ENCODE measurements around the gene EHMT1.
"Not testable (repeated sequence)": the region's sequence is repeated elsewhere in the genome, so short reads cannot be mapped to it uniquely, and the experiment has no call there.

Gene EHMT1

DNA sequence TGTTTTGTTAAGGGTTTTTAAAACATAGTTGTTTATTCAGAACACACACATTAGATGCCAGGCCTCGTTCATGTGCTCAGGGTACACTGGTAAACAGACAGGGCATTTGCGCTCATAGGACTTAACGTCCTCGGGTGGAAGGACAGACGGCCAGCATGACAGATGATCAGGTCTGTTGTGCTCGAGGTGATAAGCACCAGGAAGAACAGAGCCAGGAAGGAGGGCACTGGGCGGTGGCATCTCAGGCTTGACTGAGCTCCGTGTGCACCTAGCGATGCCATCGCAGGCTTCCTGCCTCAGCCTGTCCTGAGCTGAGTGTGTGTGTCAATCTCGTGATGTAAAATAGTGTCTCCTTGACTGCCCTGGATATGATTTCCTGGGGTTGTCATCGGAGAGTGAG, 96.5 kb downstream of the EHMT1 start:
- no peak for TF ChIP-seq CTCF (IDR thresholded peaks at IDR 0.05; ENCODE audit: low read depth, low read length, missing control alignments)
- no peak for DNase-seq (ENCODE audit: low read depth)
- in situ Hi-C loops (cut with HindIII; ENCODE audit: low sequenced_read_pairs), result no loop called here
- H3K4me3 ChIP-seq (ENCODE audit: low read depth, low read length), result no peak overlapping the region

GRCh38 chr9:137715866-137716693, 97.3 kb downstream of the EHMT1 start:
- H3K4me3 ChIP-seq (ENCODE audit: low read depth, low read length); in situ Hi-C loops (cut with HindIII; ENCODE audit: low sequenced_read_pairs); DNase-seq (ENCODE audit: low read depth): not testable (repeated sequence)

GRCh38 chr9:137716694-137717287, 98.0 kb downstream of the EHMT1 start:
- no peak overlapping the region for H3K4me3 ChIP-seq (ENCODE audit: low read depth, low read length)
- TF ChIP-seq CTCF (IDR thresholded peaks at IDR 0.05; ENCODE audit: low read depth, low read length, missing control alignments), result no peak
- no peak for DNase-seq (ENCODE audit: low read depth)
- in situ Hi-C loops (cut with HindIII; ENCODE audit: low sequenced_read_pairs), result no loop called here

- no peak overlapping the region for H3K4me3 ChIP-seq (ENCODE audit: low read depth, low read length)
- DNase-seq (ENCODE audit: low read depth), result no peak
- in situ Hi-C loops (cut with HindIII; ENCODE audit: low sequenced_read_pairs), result no loop called here
- TF ChIP-seq CTCF (IDR thresholded peaks at IDR 0.05; ENCODE audit: low read depth, low read length, missing control alignments), result no peak
Measured at GRCh38 chr9:137717776-137718327, 99.0 kb downstream of the EHMT1 start.

DNA sequence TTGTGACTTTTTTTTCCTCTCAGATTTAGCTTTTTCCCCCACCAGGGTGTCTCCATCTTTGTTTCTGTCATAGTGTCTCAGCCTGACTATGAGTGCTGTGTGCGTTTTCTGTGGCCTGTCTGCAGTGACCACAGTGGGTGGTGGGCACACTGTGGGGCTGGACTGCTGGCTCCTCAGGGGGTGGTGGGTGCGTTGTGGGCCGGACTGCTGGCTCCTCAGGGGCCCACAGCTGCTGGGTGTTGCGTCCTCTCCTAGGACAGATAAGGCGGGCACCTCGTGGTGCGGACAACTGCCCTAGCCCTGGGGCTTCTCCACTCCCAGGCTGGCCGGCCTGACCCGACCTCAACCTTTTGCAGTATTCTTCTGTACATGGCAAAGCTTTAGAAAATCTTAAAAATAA, 100.4 kb downstream of the EHMT1 start:
- H3K4me3 ChIP-seq (ENCODE audit: low read depth, low read length), result no peak overlapping the region
- no peak for DNase-seq (ENCODE audit: low read depth)
- in situ Hi-C loops (cut with HindIII; ENCODE audit: low sequenced_read_pairs), result no loop called here
- no peak for TF ChIP-seq CTCF (IDR thresholded peaks at IDR 0.05; ENCODE audit: low read depth, low read length, missing control alignments)

- in situ Hi-C loops (cut with HindIII; ENCODE audit: low sequenced_read_pairs), result no loop called here
- TF ChIP-seq CTCF (IDR thresholded peaks at IDR 0.05; ENCODE audit: low read depth, low read length, missing control alignments), result no peak
- DNase-seq (ENCODE audit: low read depth), result no peak
- H3K4me3 ChIP-seq (ENCODE audit: low read depth, low read length), result no peak overlapping the region
Measured at GRCh38 chr9:137720571-137721110, 101.8 kb downstream of the EHMT1 start.

DNA sequence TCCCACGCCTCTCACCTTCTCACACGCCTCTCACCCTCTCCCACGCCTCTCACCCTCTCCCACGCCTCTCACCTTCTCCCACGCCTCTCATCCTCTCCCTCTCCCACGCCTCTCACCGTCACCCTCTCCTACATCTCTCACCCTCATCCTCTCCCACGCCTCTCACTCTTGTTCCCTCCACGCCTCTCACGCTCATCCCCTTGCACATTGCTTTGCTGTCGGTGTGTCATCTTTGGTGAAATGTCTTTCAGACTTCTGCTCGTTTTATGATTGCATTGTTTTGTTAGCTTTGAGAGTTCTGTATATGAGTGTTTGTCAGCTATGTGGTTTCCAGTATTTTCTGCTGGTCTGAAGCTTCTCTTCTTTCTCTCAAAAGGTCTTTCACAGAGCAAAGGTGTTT, 102.7 kb downstream of the EHMT1 start:
- TF ChIP-seq CTCF (IDR thresholded peaks at IDR 0.05; ENCODE audit: low read depth, low read length, missing control alignments), result no peak
- DNase-seq (ENCODE audit: low read depth), result no peak
- in situ Hi-C loops (cut with HindIII; ENCODE audit: low sequenced_read_pairs), result no loop called here
- no peak overlapping the region for H3K4me3 ChIP-seq (ENCODE audit: low read depth, low read length)

Measured in astrocyte of the cerebellum (primary cell).